HG03095 (cell line): ENCODE data around the gene EIF3J.

Source experiments
- ATAC-seq: cut with Tn5 transposase; IDR thresholded peaks from one replicate; pipeline ENCODE4 v1.9.1; 2021; ENCODE audit warnings: moderate library complexity; ENCODE audit not compliant: unreplicated experiment

The EIF3J gene

DNA sequence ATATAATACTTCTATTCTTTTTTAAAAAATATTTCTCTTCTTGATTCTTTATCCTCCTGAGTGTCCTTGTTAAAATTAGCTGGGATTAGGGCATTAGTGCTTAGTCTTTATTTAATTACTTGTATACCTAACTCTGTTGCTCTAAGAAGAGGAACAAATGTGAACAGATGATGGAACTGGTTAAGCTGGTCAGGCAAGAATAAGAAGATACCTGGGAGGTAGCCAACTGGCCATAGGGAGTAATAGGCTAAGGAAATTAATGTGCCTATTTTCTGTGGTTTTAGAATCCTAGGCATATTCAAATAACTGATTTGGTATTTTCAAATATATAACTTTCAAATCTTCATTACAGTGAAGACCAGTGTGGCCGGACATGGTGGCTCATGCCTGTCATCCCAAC lies 54.4 kb downstream of the EIF3J start:
- no peak for ATAC-seq

DNA sequence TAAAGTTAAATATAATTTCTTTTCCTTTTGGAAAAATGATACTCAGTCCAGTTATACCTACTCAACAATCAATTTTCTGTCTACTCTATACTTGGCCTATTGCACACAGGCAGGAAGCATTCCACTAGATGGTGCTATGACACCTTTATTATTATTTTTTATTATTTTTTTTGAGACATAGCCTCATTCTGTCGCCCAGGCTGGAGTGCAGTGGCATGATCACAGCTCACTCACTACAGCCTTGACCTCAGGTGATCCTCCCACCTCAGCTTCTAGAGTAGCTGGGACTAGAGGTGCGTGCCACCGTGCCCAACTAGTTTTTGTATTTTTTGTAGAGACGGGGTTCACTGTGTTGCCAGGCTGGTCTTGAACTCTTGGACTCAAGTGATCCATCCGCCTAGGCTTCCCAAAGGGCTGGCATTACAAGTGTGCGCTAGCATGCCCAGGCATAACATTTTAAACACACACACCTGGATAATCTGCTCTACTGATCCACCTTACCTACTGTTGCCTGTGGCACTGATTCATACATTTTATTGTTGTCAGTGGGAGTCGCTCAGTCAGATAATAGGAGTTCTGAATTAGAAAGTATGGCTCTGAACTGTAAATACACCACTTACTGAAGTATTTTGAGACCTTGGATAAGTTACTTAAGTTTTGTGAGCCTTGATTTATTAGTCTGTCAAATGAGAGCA lies 56.2 kb downstream of the EIF3J start:
- ATAC-seq = no peak

DNA sequence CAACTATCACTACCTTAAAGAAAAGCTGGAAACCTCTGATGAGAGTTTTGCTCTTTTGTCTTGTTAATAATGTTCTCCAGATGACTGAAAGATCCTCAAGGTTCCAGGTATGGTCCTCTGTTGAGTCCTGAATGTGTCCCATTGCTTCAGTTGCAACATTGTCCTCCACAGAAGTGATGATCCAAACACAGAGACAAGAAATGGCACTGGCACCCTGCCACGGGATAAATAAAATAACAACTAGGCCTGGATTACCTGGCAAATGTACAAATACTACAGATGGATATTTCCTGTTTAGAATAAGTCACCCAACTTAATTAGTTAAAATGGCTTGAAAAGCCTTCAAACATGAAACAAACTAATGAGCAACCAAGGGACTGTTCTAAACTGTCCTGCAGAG lies 58.3 kb downstream of the EIF3J start:
- no peak for ATAC-seq

DNA sequence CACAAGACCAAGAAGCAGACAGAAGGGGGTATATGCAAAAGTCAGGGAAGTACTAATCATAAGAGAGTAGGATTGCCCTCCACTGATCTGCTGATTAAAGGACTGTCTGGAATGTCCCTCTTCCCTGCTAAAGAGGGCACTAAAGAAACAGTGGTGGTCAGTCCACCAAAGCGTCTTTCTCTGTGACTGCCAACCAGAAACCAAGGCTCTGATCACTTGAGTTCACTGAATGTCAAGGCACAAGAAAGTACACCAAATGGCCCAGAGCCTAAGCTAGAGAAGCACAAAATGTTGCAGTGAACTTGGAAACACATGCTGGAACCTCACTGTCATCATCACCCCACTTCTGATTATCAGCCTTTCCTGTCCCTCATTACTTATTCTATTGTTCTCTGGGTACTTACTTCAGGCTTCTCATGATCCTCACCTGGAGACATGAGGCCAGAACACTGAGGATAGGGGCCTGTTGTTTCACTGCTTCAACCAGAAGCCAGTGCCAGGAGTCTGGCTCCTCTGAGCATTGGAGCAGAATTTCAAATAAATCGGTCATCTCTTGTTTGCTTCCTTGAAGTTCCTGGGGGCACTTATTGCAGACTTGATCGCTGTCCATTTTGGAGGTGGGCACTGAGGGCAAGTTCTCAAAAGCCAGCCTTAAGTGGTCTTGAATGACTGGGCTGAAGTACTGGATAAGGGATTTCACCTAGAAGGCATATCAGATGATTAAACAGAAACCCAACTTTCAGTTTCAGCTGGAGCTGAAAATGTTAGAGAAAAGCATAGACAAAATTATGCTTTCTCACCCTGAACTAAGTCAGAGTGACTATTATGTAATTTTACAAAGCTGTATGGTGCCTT lies 58.9 kb downstream of the EIF3J start:
- no peak for ATAC-seq

DNA sequence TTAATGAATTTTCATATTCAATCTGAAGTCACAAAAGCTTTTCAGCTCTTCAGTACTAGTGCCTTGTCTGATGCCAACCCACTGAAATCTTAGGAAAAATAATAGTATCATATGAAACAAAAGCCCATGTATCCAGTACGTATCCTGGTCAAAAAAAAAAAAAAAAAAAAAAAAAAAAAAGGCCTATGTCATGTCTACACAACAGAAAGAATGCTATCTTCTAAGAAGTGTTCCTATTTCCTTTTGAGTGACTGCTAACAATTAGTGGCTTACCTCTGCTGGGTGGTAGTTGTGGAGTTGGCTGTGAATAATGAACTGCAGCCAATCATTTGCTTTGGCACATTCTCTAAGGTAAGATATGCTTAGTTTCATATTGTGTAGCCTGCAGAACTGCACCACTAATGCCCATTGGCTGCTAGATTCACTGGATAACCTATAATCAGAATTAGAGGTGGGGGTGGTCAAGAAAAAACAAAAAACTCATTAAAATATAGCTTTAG lies 59.6 kb downstream of the EIF3J start:
- no peak for ATAC-seq

DNA sequence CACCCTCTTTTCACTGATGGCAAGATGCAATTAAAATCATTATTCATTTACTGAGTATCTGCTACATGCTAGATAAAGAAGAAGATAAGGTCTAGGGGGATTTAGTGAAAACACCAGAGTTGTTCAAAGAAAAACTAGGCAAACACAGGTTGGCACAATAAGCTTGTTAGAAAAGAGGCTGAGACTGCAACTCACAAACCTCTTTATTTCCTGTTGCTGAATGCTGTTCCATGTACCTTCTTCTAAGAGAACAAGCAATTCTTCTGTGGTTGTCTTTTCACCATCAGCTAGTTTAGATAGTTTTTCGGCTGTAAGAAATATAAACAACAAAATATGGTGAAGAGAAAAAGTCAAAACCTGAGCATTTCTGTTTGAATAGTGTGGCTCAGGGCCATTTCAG lies 61.1 kb downstream of the EIF3J start:
- ATAC-seq = no peak

DNA sequence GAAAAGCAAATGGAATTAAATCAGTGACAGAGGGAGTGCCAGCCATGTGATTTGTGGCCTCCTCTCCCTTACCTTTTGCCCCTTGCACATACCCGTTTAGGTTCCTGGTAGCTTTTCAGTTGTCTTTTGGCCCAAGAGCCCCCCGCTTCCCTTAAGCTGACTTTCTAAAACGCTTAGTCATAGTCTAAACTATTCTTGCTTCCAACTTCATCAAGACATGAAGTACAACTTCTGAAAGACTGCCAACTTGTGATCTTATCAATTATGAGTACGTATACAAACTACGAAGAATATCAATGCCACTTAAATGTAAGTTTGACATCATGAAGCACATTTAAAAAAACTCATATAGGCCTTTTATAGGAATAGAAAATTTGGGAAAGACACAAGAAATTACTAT lies 61.9 kb downstream of the EIF3J start:
- ATAC-seq = no peak

DNA sequence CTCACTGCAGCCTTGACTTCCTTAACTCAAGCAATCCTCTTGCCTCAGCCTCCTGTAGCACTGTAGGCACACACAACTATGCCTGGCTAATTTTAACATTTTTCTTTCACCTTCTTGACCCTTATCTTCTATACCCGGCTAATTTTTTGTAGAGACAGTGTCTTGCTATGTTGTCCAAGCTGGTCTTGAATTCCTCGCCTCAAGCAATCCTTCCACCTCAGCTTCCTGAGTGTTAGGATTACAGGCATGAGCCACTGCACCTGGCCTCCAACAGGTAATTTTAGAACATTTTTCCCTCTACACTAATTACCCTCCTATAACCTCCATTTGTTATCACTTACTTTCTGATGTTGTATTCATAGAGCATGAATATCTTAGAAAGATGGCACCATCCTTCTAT lies 66.2 kb downstream of the EIF3J start:
- ATAC-seq = no peak

DNA sequence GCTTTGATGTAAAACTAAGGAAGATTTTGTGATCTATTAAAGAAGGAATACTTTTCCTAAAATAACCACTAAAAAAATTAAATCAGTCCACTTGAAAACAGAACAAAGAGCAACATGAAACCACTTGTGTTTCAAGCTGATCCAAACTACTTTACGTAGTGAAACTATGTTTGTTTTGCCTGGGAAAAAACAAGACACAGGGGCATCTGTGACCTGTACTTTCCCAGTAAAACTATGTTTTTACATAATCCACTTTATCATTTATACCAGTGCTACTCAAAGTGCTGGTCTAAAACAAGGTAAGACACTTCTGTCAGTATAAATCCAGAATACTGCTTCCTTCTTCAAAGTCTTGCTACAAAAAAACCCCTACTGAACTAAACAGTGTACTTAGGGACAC lies 69.8 kb downstream of the EIF3J start:
- no peak for ATAC-seq
